HG02623 (cell line): Measurements from ENCODE around the gene A1BG.

Source experiments
- ATAC-seq: cut with Tn5 transposase; IDR thresholded peaks from one replicate; pipeline ENCODE4 v1.9.1; 2021; ENCODE audit warnings: moderate library complexity; ENCODE audit not compliant: unreplicated experiment

A1BG gene

DNA sequence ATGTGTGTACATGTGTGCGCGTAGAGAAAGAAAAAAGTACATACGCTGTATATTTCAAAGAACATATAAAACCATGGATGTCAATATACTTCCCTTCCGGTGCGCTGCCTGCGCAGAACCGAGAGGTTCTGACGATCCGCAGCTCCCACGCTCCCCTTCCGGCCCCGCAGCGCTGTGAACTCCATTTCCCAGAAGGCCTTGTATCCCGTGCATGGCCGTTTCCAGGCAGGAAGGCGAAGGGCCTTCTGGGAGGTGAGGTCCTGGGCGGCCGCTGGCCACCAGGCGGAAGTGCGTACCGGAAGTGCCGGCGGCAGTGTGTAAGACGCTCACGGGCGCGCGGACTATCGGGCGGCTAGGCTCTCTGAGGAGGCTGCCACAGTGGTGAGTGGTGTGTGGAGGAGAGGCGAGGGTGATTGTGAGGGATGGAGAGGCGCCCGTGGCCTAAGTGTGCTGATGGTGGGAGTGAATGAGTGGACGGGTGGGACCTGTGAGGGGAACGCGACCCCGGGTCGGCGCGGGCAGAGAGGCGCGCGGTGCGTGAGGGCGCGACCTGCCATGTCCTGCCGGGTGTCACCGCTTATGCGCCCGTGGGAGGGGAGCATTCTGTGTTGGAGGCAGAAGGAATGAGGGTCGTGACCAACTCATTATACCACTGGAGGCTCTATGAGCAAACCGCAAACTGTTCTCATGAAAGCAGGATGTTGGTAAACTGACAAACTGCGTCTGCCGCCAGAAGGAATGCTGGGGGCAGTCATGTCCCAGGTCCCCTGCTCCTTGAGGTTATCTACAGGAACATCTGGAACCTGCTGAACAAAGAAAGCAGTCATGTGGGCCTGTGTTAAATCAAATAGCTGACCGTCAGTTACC, 48.0 kb downstream of the A1BG start, which contains the start of gene ERVK3-1:
Gene ERVK3-1, plus strand, starts transcription at position 313 of the 867 bp plus-strand sequence. CDS start 6,792 bp downstream, outside the sequence.
- ATAC-seq: peak; percentile 96

DNA sequence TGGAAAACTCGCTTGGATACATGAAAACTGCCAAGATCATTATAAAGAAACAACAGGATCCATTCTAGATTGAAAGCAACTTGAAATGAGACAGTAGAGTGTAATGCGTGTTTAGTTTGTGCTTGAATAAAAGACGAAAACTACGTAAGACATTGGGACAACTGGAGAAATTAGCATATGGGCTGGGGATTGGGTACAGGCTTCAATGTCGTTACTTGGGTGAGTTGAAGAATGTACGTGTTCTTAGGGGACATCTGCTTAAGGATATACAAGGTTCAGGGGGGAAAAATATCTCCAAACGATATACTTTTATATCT, 48.6 kb downstream of the A1BG start:
- ATAC-seq: no peak

DNA sequence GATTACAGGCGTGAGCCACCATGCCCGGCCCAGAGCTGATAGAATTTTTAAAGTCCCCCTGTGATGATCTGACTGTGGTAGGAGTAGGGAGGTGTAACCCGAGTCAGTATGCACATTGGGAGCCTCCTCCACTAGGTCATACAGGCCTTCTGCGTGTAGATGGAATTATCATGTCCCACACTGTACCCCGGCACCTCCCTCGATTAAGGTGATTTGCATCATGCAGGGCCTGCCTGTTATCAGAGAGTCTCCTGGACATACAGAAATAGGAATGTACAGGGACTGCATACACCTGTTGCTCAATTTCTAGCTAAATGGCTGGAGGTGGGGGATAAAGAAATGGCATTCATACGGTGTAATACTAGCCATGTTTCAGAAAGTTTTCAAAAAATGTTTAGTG, 49.0 kb downstream of the A1BG start:
- no peak for ATAC-seq

DNA sequence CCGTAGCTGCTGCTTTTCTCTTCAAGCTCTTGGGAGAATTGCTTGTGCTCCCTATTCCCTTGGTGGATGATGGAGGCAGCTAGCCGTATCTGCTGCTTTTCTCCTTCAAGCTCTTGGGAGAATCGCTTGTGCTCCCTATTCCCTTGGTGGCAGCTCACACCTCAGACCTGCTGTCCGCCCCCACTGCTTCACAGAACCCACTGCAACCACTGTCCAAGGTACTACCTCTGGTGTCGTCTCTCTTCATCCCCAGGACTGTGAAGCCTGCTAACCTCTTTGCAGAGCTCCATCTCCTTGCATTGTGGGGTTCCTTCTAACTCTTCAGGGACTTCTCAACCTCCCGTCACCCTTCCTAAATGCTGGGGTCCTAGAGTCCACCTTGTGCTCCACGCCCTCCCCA, 52.7 kb downstream of the A1BG start:
- no peak for ATAC-seq

DNA sequence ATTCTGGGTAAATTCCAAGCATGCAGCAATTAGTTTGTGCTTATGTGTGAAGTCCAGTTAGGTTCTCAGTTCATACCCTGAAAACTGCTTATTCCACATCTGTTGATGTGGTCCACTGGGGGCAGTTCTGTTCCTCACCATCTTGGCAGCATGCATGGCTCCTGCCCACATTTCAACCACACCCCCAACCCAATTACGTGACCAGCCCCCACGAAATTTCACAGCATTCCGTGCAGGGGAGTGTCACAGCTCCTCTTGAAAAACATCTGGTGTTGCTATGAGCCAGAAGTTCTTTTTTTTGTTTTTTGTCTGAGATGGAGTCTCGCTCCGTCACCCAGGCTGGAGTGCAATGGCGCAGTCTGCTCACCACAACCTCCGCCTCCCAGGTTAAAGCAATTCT, 57.2 kb downstream of the A1BG start:
- no peak for ATAC-seq
